Fibroblast of skin of back (primary cell): Measurements from ENCODE around the gene CCDC107. TPM values are rescaled to one million over a fixed set of nuclear protein-coding genes. Genes with fewer than 3 reads are reported as not detected.
"Not testable (repeated sequence)": the region's sequence is repeated elsewhere in the genome, so short reads cannot be mapped to it uniquely, and the experiment has no call there.

ENCODE experiments used
- DNase-seq: peaks from one replicate; pipeline ENCODE4 v3.0.0-alpha.2; 2013
- polyA plus RNA-seq, 2 experiments: library from polyadenylated mRNA; unstranded; fragments of 120-200 nt; gene quantifications; one replicate each; pipeline ENCODE4 v1.2.1, GENCODE V29; 2013; ENCODE audit not compliant: insufficient read length in 2 of 2

CCDC107 gene, protein sequence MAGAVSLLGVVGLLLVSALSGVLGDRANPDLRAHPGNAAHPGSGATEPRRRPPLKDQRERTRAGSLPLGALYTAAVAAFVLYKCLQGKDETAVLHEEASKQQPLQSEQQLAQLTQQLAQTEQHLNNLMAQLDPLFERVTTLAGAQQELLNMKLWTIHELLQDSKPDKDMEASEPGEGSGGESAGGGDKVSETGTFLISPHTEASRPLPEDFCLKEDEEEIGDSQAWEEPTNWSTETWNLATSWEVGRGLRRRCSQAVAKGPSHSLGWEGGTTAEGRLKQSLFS
- 41.8 TPM for polyA plus RNA-seq (2013, experiment 1 of 2; ENCODE audit: insufficient read length)
- 50.5 TPM for polyA plus RNA-seq (2013, experiment 2 of 2; ENCODE audit: insufficient read length)

DNA sequence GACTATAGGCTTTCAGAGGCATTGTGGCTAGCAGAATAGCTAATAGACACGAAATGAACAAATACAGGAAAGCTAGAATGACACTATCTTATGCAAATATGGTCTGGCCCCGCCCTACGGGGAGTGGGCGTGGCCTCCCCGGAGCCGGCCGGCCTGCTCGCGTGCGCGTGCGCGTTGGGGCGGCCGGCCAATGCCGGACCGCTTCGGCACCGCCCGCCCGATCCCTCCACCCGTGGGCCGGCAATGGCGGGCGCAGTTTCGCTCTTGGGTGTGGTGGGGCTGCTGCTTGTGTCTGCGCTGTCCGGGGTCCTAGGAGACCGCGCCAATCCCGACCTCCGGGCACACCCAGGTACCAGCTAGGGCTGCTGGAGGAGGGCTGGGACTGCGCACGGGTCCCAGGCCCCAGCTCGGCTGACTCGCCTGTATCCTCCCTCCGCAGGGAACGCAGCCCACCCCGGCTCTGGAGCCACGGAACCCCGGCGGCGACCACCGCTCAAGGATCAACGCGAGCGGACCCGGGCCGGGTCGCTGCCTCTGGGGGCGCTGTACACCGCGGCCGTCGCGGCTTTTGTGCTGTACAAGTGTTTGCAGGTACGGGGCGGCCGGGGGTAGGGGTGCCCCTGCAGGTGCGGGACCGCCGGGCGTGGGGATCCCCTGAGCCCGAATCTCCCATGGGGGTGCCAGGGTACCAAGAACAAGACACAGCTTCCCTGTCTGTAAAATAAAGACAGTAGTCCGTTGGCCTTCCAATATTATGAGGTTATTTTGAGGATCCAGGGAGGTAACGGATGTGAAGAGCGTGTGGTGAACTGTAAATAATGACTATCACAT lies at the start of gene CCDC107:
Gene CCDC107 (plus strand): TSS at position 156 of the 831 bp plus-strand sequence. CDS start 88 bp downstream, at position 244.
- DNase-seq, result peak; percentile 79

- no peak for DNase-seq
Measured at GRCh38 chr9:35609001-35609819, 48.9 kb upstream of the CCDC107 start.

DNA sequence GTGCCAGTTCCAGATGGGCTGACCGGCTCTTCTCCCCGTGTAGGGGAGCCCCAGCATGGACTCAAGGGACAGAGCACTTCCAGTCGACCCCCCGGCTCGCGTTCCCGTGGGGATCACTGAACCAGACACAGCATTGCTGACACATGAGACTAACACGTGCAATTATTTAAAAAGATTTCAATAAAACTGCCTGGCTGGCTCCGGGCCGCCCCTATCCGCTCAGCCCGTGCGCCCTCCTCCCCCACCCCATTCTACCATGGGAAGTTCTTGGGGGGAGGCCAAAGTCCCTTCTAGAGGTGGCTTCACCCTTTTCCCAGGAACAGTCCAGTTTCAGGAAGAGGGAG lies 48.3 kb upstream of the CCDC107 start:
- no peak for DNase-seq

DNA sequence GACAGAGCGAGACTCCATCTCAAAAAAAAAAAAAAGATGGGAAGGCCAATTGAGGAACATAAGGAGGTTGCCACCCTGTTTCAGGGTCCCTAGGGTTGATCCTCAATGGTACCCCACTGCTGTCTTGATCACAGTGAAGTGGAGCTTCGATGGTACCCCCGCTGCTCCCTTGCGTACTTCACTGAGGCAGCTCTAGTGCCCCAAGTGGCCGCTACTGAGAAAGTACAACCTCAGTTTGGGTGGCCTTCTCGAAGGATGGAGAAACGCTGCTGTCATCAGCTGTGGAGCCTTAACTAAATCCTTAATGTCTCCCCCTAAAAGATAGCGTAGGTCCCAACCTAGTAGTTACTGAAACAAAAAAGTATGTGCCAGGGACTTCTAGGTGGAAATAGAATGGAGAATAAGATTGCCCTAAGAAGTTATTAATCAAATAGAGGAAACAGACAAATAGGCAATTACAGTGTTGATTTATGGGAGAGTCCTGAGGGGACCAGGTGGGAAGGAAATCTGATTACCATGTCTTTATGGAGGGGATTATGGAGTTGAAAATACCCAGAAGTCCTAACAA lies 46.8 kb upstream of the CCDC107 start:
- peak; percentile 48 for DNase-seq

- not testable (repeated sequence) for DNase-seq
Measured at GRCh38 chr9:35612066-35612465, 46.0 kb upstream of the CCDC107 start.

- no peak for DNase-seq
Measured at GRCh38 chr9:35612843-35613242, 45.2 kb upstream of the CCDC107 start.

DNA sequence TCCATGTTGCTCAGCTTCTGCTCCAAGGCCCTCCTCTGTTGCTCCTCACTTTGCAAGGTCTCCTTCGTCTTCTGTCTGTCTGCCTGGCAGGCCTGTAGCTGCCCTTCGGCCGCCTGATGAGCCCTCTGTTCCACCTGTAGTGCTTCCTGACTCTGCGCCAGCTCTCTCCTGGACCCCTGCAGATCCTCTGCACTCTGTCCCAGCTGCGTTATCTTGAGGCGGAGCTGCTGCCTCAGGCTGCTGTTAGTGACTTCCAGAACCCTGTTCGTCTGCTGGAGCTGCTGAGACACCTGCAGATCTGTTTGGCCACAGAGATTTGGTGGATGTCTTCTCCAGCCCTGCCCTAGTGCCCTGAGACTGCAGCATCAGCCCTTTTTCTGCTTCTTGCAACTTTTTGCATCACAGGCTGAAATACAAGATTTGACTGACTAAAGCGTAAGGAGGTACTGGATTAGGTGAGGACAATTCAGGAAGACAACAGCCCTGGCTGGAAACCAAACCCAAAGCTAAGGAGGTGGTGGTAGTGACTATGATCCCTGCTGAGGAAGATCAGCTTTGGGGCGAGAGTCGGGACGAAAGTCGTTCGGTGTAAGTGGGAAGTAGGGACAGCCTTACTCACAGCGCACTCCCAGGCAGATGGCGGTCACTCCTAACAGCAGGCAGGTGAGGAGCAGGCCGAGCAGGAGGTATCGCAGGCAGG lies 42.0 kb upstream of the CCDC107 start:
- DNase-seq, result no peak

DNA sequence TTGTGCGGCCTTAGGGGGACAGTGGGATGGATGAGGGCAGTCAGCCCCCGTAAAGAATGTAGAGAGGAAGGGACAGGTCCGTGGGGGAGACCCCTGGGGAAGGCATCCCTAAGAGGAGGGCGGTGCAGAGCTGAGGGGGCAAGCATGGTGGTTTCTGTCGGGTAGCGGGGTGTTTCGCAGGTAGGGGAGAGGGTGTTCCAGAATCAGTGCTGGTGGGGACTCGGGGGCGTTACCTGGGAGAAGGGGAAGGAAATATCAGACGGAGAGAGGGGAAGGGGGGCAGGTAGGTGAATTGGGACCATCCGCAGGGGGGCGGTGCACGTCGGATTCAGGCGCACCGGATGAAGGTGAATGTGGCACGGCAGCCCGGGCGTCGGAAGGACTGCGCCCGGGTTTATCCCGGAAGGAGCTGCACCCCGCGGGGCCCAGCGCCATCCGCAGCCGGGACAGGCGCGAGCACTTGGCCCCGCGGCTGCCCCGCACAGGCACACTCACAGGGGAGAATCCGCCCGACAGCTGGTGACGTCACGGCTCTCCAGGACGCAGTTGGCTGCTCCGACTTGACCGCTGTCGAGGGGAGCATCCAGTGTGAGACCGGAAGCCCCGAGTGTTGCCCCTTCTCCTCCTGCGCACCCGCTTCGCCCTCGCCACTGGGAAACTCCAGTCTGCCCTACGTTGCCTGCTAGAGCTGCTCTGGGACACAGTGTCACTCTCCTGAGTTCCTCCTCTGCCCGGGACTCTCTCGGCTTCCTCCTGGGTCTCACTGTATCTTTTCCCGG lies 41.2 kb upstream of the CCDC107 start:
- DNase-seq, result peak; percentile 56

GRCh38 chr9:35617548-35617947 lies 40.5 kb upstream of the CCDC107 start:
- no peak for DNase-seq

- no peak for DNase-seq
Measured at GRCh38 chr9:35618325-35618727, 39.8 kb upstream of the CCDC107 start, which contains the start of gene CD72. Gene CD72 (minus strand): TSS chr9:35618413. CDS start chr9:35618303, 110 bp downstream.

- DNase-seq, result no peak
Measured at GRCh38 chr9:35618854-35619799, 39.0 kb upstream of the CCDC107 start.

- DNase-seq, result no peak
Measured at GRCh38 chr9:35619800-35620158, 38.3 kb upstream of the CCDC107 start.

DNA sequence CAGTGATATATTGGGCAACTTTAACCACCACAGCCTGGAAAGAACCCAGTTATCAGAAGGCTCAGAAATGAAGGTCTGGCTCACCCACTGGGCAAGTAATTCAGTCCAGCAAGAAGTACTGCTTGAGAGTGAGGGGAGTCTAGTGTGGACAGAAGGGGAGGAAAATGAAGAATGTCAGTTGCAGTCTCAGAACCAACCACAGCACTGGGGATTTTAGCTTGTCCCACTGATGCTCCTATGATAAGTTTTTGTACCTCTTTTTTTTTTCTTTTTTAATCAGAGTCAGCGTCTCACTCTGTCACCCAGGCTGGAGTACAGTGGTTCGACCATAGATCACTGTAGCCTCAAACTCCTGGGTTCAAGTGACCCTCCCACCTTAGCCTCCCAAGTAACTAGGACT lies 30.5 kb upstream of the CCDC107 start:
- DNase-seq, result no peak

GRCh38 chr9:35628389-35628991 lies 29.6 kb upstream of the CCDC107 start:
- DNase-seq, result no peak

GRCh38 chr9:35629597-35629996 lies 28.5 kb upstream of the CCDC107 start:
- DNase-seq, result no peak

- DNase-seq, result no peak
Measured at GRCh38 chr9:35635730-35636129, 22.4 kb upstream of the CCDC107 start.

- no peak for DNase-seq
Measured at GRCh38 chr9:35636135-35636876, 21.8 kb upstream of the CCDC107 start.

GRCh38 chr9:35636877-35637246 lies 21.2 kb upstream of the CCDC107 start:
- not testable (repeated sequence) for DNase-seq
